22Rv1 (cell line): ENCODE measurements around the gene DYNLT2B.

Source experiments
- CTCF ChIP-seq: fragments of 450-650 bp; IDR thresholded peaks from 2 replicates; pipeline ENCODE4 v1.5.1; 2017; ENCODE audit warnings: mild to moderate bottlenecking
- ZFX ChIP-seq: fragments of 450-650 bp; IDR thresholded peaks from 2 replicates; pipeline ENCODE4 v1.6.1; 2017; ENCODE audit warnings: antibody characterized with exemption, borderline replicate concordance

- TF ChIP-seq CTCF (no peak), ZFX (no peak)
Measured at GRCh38 chr3:196360586-196360985, 42.5 kb upstream of the DYNLT2B start.
